Activated T-cell treated with anti-CD3 and anti-CD28 coated beads, Interleukin-2, amount 50 U/mL, for 24 hours (primary cell): ENCODE data around the gene HEG1.

Experiments used
- DNase-seq: peaks from one replicate; pipeline ENCODE4 v3.0.0-alpha.2; 2020
- H3K27ac Mint-ChIP-seq: 2 replicates; pipeline ENCODE4 v1.8.0; 2020; ENCODE audit warnings: mild to moderate bottlenecking, mixed read lengths
- H3K27me3 Mint-ChIP-seq: 2 replicates; pipeline ENCODE4 v1.8.0; 2020; ENCODE audit warnings: mixed read lengths
- H3K36me3 Mint-ChIP-seq: 2 replicates; pipeline ENCODE4 v1.8.0; 2020; ENCODE audit warnings: low read depth, mixed read lengths
- H3K4me1 Mint-ChIP-seq: 2 replicates; pipeline ENCODE4 v1.8.0; 2020; ENCODE audit warnings: low read depth, mixed read lengths
- H3K4me3 Mint-ChIP-seq: 2 replicates; pipeline ENCODE4 v1.8.0; 2020; ENCODE audit warnings: mild to moderate bottlenecking, moderate library complexity, mixed read lengths
- H3K9me3 Mint-ChIP-seq: 2 replicates; pipeline ENCODE4 v1.8.0; 2020; ENCODE audit warnings: mixed read lengths

HEG1 gene

GRCh38 chr3:125045965-125046364 is 9.8 kb downstream of the HEG1 start:
- H3K9me3 Mint-ChIP-seq, result no peaks in the 10 kb centered on the region
- DNase-seq, result no peak
- no peak overlapping the region for H3K27ac Mint-ChIP-seq
- H3K4me1 Mint-ChIP-seq, result peaks cover 36% of the 10 kb centered on the region
- peaks cover 18% of the 10 kb centered on the region for H3K36me3 Mint-ChIP-seq
- H3K27me3 Mint-ChIP-seq, result no peaks in the 10 kb centered on the region
- H3K4me3 Mint-ChIP-seq, result no peak overlapping the region

GRCh38 chr3:125045194-125045593 is 10.6 kb downstream of the HEG1 start:
- Mint-ChIP-seq H3K4me3 (no peak overlapping the region), H3K27me3 (no peaks in the 10 kb centered on the region), H3K27ac (no peak overlapping the region), H3K4me1 (peaks cover 31% of the 10 kb centered on the region), H3K36me3 (peaks cover 12% of the 10 kb centered on the region), H3K9me3 (no peaks in the 10 kb centered on the region)
- DNase-seq, result no peak

GRCh38 chr3:125043599-125044151 is 12.1 kb downstream of the HEG1 start:
- DNase-seq, result no peak
- Mint-ChIP-seq H3K4me3 (no peak overlapping the region), H3K9me3 (no peaks in the 10 kb centered on the region), H3K27ac (no peak overlapping the region), H3K4me1 (peaks cover 34% of the 10 kb centered on the region), H3K27me3 (no peaks in the 10 kb centered on the region), H3K36me3 (peaks cover 6% of the 10 kb centered on the region)

- H3K9me3 Mint-ChIP-seq, result peaks cover under 1% of the 10 kb centered on the region
- H3K4me3 Mint-ChIP-seq, result no peak overlapping the region
- H3K27ac Mint-ChIP-seq, result no peak overlapping the region
- H3K27me3 Mint-ChIP-seq, result no peaks in the 10 kb centered on the region
- peaks cover 7% of the 10 kb centered on the region for H3K36me3 Mint-ChIP-seq
- peaks cover 38% of the 10 kb centered on the region for H3K4me1 Mint-ChIP-seq
- DNase-seq, result no peak
Observed at GRCh38 chr3:125042725-125043406, 12.9 kb downstream of the HEG1 start.

- Mint-ChIP-seq H3K9me3 (peaks cover 14% of the 10 kb centered on the region), H3K4me1 (peaks cover 41% of the 10 kb centered on the region), H3K27me3 (no peaks in the 10 kb centered on the region), H3K4me3 (no peak overlapping the region), H3K36me3 (peaks cover 29% of the 10 kb centered on the region), H3K27ac (no peak overlapping the region)
- DNase-seq, result no peak
Observed at GRCh38 chr3:125039131-125040100, 16.4 kb downstream of the HEG1 start.

- Mint-ChIP-seq H3K27me3 (no peaks in the 10 kb centered on the region), H3K4me3 (no peak overlapping the region), H3K36me3 (peaks cover 29% of the 10 kb centered on the region), H3K9me3 (peaks cover 14% of the 10 kb centered on the region), H3K4me1 (peaks cover 48% of the 10 kb centered on the region), H3K27ac (no peak overlapping the region)
- no peak for DNase-seq
Observed at GRCh38 chr3:125037498-125038150, 18.2 kb downstream of the HEG1 start.

GRCh38 chr3:125035217-125035616 is 20.6 kb downstream of the HEG1 start:
- no peak overlapping the region for H3K4me3 Mint-ChIP-seq
- H3K9me3 Mint-ChIP-seq, result peaks cover 14% of the 10 kb centered on the region
- no peaks in the 10 kb centered on the region for H3K27me3 Mint-ChIP-seq
- peaks cover 47% of the 10 kb centered on the region for H3K4me1 Mint-ChIP-seq
- H3K27ac Mint-ChIP-seq, result peak overlapping the region; percentile 1
- no peak for DNase-seq
- H3K36me3 Mint-ChIP-seq, result peaks cover 32% of the 10 kb centered on the region

GRCh38 chr3:125033616-125034015 is 22.2 kb downstream of the HEG1 start:
- Mint-ChIP-seq H3K4me3 (no peak overlapping the region), H3K36me3 (peaks cover 41% of the 10 kb centered on the region), H3K27me3 (no peaks in the 10 kb centered on the region), H3K27ac (no peak overlapping the region), H3K4me1 (peaks cover 38% of the 10 kb centered on the region), H3K9me3 (peaks cover 14% of the 10 kb centered on the region)
- no peak for DNase-seq

- Mint-ChIP-seq H3K36me3 (peaks cover 46% of the 10 kb centered on the region), H3K9me3 (peaks cover 14% of the 10 kb centered on the region), H3K27me3 (no peaks in the 10 kb centered on the region), H3K4me1 (peaks cover 33% of the 10 kb centered on the region), H3K4me3 (no peak overlapping the region), H3K27ac (no peak overlapping the region)
- DNase-seq, result no peak
Observed at GRCh38 chr3:125033135-125033534, 22.7 kb downstream of the HEG1 start.

GRCh38 chr3:125032683-125033082 is 23.1 kb downstream of the HEG1 start:
- no peak for DNase-seq
- Mint-ChIP-seq H3K4me3 (no peak overlapping the region), H3K36me3 (peaks cover 48% of the 10 kb centered on the region), H3K9me3 (peaks cover 12% of the 10 kb centered on the region), H3K4me1 (peaks cover 29% of the 10 kb centered on the region), H3K27ac (no peak overlapping the region), H3K27me3 (no peaks in the 10 kb centered on the region)

GRCh38 chr3:125032100-125032643 is 23.6 kb downstream of the HEG1 start:
- peaks cover 11% of the 10 kb centered on the region for H3K9me3 Mint-ChIP-seq
- peaks cover 51% of the 10 kb centered on the region for H3K36me3 Mint-ChIP-seq
- no peak overlapping the region for H3K4me3 Mint-ChIP-seq
- DNase-seq, result no peak
- H3K27ac Mint-ChIP-seq, result no peak overlapping the region
- no peaks in the 10 kb centered on the region for H3K27me3 Mint-ChIP-seq
- H3K4me1 Mint-ChIP-seq, result peaks cover 27% of the 10 kb centered on the region

- Mint-ChIP-seq H3K27ac (no peak overlapping the region), H3K36me3 (peaks cover 54% of the 10 kb centered on the region), H3K4me3 (no peak overlapping the region), H3K9me3 (peaks cover 9% of the 10 kb centered on the region), H3K27me3 (no peaks in the 10 kb centered on the region), H3K4me1 (peaks cover 25% of the 10 kb centered on the region)
- no peak for DNase-seq
Observed at GRCh38 chr3:125031544-125031943, 24.3 kb downstream of the HEG1 start.

- no peak overlapping the region for H3K4me3 Mint-ChIP-seq
- H3K9me3 Mint-ChIP-seq, result no peaks in the 10 kb centered on the region
- DNase-seq, result no peak
- H3K4me1 Mint-ChIP-seq, result peaks cover 37% of the 10 kb centered on the region
- H3K27ac Mint-ChIP-seq, result no peak overlapping the region
- no peaks in the 10 kb centered on the region for H3K27me3 Mint-ChIP-seq
- peaks cover 66% of the 10 kb centered on the region for H3K36me3 Mint-ChIP-seq
Observed at GRCh38 chr3:125028657-125029056, 27.1 kb downstream of the HEG1 start.

GRCh38 chr3:125025642-125026041 is 30.2 kb downstream of the HEG1 start:
- Mint-ChIP-seq H3K27me3 (no peaks in the 10 kb centered on the region), H3K27ac (no peak overlapping the region), H3K4me1 (peaks cover 40% of the 10 kb centered on the region), H3K36me3 (peaks cover 76% of the 10 kb centered on the region), H3K4me3 (no peak overlapping the region), H3K9me3 (no peaks in the 10 kb centered on the region)
- DNase-seq, result no peak
